GM18520 (cell line): ENCODE data around the gene DLG2.

Experiments used
- ATAC-seq: cut with Tn5 transposase; IDR thresholded peaks from one replicate; pipeline ENCODE4 v1.9.1; 2021; ENCODE audit not compliant: unreplicated experiment

Gene DLG2

DNA sequence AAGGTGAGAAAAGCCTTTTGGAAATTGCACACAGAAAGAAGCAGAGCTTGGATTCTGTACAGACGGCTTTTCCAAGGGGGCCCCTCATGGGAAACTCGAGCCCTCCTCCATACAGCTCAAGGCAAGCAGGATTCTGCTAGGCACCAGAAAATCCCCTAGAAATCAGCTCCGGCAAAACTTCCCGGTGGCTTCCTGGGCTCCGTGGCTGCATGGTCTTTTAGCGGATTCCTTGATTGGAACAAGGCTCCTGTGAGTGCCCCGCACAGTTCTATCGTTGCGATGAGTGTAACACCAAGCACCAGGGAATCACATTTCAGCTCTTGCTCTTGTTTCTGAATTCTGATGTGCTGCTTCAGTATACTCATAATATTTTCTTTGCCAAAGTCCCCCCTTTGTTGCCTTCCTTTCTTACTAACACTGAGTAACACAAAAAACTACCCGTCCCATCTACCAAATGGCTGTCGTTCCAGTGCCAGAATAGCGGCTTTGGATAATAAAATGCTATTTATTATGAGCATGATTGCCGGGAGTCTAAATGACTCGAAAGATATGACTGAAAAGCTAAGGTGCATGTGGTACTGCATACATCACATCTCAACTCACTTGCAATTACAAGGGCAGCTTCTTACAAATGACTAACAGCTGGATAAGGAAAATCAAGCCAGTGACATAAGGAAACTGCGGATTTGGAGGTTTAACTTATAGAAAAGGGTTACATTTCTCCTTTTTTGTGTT is 494.1 kb downstream of the DLG2 start:
- ATAC-seq = no peak

DNA sequence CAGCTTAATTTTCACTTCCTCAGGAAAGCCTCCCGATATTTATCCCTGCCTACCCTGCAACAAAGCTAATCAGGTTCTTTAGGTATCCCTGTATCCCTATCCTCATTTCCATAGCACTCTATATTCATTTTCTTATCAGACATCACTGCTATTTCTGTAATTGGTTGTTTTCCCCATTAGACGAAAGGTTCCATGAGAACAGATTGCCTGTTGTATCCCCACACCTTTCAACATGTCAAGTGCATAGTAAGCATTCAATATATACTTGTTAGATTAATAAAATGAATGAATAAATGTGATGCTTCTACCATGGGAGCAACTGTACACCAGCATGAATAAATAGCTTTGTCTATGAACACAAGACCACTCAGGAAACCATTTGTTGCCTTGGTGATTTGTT is 499.8 kb downstream of the DLG2 start:
- ATAC-seq = no peak

DNA sequence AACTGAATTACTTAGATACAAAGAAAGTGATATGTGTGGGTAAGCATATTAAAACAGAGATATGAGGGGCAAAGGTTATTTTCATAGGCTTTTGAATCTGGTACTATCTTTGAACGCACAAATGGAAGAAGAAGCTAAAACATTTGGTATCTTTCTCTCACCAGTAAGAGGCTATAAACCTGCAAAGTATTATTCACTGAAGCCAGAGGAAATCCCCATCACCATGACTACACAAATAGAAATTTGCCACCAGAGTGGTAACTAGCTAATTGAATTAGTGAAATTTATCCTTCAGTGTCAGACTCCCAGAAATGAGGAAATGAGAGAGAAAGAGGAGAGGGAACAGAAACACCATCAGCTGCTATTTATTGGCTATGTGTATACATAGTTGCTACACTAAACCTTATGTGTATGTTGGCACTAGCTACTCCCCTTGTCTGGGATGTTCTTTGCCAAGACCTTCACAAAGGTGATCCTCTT is 503.4 kb downstream of the DLG2 start:
- ATAC-seq = peak; percentile 90

DNA sequence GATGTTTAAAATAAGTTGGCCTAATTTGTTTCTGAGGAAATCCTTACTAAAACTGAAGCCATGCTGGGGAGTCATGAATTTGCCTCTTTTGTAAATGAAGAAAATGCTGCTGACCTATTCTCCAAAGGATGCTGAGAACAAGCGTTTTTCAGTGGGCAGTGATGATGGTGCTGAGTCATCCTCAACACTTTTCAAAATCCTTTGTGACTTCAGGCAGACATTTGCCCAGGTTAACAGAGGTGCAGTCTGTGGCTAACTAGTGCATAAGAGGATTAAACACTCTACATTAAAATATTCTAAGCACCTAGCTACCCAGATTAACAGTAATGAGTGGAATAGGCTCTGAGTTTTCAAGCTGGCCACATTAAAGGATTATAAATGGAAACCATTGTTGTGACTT is 509.0 kb downstream of the DLG2 start:
- no peak for ATAC-seq

DNA sequence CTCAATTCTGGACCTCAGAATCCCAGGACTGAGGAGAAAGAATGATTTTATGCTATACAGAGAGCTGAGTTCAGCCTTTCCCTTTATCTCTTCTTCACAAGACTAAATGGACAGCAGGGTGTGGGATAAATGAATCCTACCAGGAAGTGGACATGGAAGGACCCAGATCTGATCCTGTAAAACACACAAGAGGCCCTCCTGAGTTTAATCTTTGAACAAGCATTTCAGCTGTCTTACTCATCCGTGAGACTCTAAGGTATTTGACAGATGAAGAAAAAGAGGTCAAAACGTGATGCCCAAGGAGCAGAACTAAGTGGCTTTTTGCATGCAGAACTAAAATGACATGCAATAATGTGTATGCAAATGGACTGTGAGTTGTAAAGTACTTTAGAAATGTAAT is 511.3 kb downstream of the DLG2 start:
- ATAC-seq = no peak

DNA sequence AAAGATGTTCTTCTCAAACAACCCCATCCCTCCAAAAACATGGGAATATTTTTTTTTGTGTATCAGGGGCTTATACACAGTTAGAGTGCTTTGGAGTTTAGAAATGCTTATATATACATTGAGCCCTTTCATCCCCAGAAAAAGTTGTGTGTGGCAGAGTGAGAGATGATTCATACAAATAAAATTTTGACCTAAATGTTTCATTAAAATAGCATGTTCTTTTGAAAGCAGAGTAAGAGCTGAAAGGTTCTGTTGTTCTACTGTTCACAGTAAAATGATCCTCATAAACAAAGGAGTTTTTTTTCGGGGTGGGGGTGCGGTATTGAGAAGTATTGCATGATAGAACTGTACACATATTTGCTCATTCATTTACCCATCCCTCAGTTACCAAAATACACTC is 512.4 kb downstream of the DLG2 start:
- ATAC-seq = no peak

DNA sequence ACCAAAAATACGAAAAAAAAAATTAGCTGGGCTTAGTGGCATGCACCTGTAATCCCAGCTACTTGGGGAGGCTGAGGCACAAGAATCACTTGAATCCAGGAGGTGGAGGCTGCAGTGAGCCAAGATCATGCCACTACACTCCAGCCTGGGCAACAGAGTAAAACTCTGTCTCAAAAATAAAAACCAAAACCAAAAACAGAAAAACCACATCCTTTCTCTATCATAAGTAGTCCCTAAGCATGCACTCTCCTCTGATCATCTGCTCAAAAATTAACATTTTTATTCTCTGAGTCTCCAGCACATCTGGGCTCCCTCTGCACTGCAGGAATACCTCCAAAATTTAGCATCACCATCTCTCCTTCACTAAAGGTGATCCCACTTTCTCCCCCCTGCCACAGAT is 516.9 kb downstream of the DLG2 start:
- ATAC-seq = peak; percentile 97

DNA sequence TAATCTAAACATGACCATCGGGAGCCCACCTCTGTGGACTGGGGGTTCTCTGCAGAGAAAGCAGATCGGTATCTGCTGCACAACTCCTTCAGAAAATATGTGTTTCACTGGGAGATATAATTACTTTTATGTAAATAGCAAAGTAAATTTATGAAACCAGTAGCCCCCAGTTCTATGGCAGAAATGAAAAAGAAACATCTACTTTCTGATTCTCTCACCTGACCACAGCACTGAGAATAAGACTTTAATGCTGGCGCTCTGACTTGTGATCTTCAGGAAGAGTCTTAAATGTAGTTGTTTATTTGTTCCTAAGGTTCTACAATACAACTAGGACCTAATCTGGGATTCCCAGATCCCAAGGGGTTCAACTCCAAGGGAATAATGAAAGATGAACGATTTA is 518.0 kb downstream of the DLG2 start:
- peak; percentile 52 for ATAC-seq

DNA sequence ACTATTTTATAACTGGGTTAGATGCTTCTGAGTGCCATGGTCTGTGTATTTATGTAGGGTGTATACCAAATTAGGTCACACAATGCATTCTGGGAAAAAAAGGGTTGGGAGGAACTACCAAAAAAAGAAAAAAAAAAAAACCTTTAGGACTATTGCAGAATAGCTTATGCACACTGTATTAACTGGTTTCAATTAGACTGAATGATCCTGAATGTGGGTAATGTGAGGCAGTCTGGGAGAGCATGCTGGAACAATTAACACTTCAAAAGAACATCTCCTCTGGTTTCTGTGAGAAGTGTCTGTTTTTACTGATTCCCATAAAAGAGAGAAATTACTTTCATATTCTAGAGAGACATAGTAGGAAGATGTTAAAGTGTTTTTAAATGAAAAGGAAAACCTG is 521.3 kb downstream of the DLG2 start:
- no peak for ATAC-seq

DNA sequence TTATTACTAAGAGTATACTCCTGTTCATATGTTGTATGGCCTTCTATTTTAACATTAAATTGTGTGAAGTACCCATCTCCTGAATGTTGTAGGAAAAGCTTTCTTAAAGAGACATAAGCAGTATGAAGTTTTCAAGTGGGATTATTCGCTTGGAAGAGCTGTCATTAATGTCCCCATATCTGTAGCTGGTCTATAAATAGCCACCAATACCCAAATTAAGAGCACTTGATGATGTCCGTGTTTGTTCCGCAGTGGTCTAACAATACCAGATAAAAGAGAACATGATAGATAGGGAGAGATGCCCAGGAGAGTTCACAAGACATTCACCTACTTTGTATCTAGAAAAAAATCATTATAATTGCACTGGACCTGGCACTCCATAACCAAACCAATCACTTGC is 527.6 kb downstream of the DLG2 start:
- no peak for ATAC-seq

DNA sequence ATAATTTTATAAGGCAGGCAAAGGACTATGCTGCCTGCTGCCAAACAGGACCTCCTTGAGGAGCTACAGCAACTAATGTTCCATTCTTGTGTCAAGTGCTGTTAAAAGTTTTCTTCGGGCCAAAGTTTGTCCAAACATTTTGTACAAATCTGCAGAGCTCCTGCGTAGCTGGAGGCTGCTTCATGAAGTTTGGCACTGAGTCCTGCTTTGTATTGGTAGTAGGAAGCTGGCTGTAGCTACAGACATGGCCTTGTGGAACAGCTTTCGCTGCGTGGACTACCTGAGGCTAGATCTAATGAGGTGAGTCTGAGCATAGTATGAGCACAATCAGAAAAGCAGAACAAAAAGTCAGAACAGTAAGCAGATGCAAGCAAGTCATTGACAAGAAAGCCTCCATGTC is 528.1 kb downstream of the DLG2 start:
- ATAC-seq = no peak

DNA sequence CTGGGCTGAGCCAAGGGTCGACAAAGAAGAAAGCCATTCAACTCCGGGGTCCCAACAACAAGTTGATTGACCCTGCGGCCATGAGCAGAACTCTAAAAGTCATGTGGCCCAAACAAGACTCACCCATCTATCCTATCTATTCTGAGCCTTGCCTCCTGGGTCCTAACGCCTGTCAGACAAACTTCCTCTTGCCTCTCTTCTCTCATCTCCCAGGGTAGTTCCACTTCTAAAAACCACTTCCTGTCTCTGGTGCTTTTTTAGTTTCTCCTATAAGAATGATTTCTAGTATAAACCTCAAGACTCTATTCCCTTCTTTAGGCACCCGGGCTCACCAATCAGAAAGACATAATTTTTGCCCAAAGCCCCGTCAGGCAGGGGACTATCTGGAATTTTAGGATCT is 530.2 kb downstream of the DLG2 start:
- ATAC-seq = no peak

DNA sequence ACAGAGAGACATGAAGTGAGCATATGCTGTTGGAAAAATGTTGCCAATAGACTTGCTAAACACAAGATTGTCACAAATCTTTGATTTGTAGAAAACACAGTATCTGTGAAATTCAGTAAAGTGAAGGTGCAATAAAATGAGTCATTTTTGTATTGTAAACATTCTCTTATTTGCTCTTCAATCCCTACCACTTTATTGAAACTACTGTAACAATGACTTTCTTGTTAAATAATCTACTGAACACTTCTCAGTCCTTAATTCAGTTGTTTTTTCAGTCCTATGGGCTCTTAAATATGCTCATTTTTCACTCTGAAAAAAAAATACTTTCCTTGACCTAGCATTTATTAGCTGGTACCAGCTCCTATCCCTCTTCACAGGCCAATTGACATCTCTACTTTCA is 531.9 kb downstream of the DLG2 start:
- no peak for ATAC-seq

DNA sequence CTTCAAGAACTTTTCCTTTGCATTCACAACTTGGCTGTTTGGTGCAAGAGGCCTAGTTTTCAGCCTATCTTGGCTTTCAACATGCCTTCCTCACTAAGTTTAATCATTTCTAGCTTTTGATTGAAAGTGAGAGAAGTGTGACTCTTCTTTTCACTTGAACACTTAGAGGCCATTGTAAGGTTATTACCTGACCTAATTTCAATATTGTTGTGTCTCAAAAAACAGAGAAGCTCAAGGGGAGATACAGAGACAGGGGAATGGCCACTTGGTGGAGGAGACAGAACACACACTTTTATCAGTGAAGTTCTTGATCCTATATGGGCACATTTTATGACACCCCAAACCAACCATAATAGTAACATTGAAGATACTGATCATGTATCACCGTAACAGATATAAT is 532.3 kb downstream of the DLG2 start:
- no peak for ATAC-seq

DNA sequence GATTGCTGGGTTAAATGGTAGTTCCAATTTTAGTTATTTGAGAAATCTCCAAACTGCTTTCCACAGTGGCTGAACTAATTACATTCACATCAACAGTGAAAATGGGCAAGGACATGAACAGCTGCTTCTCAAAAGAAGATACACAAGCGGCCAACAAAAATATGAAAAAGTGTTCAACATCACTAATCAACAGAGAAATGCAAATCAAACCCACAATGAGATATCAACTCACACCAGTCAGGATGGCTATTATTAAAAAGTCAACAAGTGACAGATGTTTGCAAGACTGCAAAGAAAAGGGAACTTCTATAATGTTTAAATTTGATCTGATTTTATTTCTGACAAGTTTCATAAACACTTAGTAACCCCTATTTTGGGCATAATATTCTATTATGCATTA is 537.5 kb downstream of the DLG2 start:
- ATAC-seq = no peak

DNA sequence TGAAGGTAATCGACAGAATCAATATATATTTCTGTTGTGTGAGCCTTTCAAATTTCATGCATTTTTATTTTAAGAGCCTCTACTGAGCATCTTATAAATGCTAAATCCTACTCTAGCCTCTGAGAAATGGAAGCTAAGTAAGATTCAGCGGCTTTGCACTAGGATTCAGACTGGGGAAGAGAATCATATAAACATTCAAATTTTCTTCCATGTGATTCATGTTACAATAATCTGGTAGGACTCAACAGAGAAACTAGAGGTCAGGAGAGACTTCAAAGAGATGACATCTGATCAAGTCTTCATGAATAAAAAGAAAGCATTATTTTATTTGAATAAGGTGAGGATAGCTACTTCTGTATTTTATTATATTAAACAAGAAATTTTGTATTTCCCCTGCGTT is 538.9 kb downstream of the DLG2 start:
- no peak for ATAC-seq

DNA sequence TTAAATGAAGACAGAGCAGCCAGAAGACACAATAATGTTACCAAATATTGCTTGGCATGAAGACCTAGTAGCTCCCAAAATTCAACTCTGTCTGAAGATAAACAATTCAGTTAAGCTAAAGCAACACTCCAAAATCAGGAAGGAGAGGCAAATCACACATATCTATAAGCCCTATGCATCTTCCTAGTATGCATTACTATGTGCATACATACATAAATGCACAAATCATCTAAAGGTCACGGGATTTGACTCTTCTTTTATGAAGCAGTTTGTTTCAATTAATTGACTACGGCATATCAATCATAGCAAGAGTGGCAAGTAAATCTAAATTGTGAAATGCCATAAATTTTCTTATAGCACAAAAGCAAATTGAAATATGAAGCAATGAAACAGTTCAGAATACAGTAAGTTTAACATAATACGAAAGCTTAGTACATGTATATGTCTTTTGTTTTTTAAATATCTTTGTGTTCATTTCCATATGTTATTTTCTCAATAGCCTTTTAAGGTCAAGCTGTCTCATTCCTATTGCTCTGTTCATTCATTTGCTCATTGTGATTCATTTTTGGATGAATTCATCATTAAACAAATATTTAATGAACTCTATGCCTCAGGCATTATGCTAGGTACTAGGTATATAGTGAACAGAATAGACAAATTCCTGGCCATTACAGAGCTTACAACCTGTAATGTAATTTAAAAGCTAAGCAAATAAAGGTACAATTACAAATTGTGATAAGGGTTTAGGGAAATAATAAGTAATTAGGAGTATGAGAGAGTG is 540.5 kb downstream of the DLG2 start:
- no peak for ATAC-seq

DNA sequence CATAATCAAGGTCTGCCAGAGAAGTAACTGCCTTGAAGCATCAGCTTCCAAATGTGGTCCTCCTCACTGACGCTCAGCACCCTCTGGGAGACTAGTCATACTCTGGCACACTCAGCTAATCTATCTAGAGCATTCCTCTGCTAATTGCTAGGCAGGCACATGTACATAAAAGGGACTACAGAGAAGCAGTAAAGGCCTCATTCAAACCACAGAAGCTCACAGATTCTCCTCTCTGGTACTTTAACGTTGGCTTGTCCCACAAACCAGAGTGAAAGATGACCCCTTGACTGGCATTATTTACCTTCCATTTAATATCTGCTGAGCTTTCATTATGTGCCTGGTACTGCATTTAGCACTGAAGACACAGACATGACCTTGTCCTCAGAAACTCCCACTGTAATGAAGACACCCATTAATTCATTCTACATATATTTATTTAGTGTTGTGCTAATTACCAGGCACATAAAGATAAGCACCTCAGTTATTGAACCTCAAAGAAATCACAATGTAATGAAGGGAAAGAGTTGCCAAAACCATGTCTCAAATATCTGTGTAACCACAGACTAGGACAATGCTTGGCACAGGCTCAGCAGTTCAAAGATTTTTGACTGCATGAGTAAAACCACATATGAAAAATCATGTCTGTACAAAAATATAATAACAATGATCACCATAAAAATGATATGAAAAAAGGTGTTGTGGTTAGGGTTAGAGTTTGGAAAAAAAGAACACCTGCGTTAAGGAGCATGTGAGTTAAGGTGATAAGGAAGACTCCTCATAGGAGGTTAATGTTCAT is 550.4 kb downstream of the DLG2 start:
- no peak for ATAC-seq

DNA sequence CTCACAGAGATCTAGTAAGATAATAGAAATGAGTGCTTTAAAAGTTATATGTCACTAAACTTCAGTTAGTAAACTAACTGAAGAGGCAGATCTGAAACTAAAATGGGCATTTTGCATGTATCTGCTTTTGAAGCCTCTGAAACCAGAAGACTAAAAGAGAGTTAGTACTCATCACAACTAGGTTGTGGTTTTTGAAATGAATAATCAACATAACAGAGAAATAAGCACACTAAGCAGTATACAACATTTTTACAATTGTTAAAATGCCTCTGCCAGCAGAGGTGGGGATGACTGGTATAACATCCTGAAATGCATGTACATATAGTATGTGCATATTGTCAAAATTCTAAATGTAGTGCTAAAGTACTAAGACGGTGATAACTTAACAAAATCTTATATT is 564.5 kb downstream of the DLG2 start:
- ATAC-seq = peak; percentile 100

DNA sequence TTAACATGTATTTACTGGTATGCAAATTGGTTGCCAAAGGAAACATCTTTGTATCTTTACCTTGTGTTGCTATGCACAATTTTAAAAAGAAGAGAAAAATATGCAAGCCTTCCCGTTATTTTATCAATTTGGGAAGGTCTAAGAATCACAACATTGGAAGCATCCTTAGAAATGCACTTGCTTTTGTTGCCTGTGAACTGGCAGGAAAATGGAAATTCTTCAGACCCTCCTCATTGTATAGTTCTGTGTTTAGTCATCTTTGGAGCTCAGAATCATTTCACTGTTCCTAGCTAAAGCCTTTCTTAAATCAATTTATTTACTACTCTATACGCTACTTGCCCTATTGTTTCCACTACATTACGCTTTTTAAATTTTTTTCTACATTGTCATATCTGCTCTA is 574.5 kb downstream of the DLG2 start:
- no peak for ATAC-seq

DNA sequence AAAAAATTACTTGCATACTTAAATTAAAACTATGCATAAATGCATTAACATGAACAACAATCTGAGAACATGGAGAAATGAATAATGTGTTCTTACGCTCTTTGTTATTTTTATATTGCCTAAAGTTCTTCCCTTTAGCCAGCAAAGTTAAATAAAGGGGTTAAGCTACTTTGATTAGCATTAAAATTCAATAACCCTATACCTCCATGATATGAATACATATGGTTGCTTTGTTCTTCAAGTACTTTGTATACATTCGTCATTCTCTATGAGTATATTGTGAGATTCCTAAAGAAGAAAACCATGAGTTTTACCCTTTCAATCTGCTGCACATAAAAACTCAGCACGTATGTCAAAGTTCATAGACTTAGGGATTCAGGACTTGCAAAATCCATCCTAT is 578.3 kb downstream of the DLG2 start:
- ATAC-seq = no peak

DNA sequence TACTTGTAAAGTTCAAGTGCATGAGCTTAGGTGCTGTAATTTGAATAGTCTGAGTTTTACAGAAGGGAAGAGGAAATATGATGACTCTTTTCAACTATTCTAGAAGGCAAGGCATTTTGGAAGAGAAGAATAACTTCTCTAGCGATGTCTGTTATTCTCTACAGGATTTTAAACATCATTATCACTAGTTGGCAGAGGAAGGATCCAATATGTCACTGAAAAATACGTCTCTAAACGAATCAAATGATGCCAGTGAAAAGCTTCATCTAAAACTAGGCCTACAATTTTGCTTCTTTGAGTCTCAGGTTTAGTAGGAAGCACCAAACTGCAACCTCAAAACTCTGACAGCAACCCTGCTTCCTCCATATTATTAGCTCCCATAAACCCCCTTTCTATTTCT is 581.4 kb downstream of the DLG2 start:
- ATAC-seq = no peak
